HG03064 (cell line): ENCODE results near the gene ZBTB7C.

Source experiments
- ATAC-seq: cut with Tn5 transposase; IDR thresholded peaks from one replicate; pipeline ENCODE4 v1.9.1; 2021; ENCODE audit warnings: low read depth; ENCODE audit not compliant: unreplicated experiment

Gene ZBTB7C

DNA sequence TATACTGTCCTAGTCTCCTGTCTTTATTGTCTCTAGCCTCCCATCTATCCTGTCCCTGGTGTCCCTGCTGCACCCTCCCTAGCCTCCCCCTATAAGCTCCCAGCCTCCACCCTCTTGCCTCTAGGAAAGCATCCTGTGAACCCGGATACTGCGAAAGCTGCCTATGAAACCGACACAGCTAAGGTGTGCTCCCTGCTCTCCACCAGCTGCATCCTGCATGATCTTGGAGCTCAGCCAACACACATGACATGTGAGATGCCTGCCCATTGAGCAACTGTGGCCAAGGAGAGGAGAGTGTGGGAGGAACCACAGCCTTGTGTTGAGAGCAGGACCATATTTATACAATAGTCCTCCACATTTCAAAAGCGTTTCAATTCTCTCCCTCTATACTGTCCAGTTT, 187.1 kb downstream of the ZBTB7C start:
- no peak for ATAC-seq

- no peak for ATAC-seq
Measured at GRCh38 chr18:48219810-48220499, 189.2 kb downstream of the ZBTB7C start.

GRCh38 chr18:48219037-48219809, 190.0 kb downstream of the ZBTB7C start:
- no peak for ATAC-seq

GRCh38 chr18:48218285-48219022, 190.7 kb downstream of the ZBTB7C start:
- ATAC-seq, result no peak

GRCh38 chr18:48217258-48218250, 191.6 kb downstream of the ZBTB7C start:
- no peak for ATAC-seq

- ATAC-seq, result no peak
Measured at GRCh38 chr18:48216639-48217257, 192.4 kb downstream of the ZBTB7C start.

DNA sequence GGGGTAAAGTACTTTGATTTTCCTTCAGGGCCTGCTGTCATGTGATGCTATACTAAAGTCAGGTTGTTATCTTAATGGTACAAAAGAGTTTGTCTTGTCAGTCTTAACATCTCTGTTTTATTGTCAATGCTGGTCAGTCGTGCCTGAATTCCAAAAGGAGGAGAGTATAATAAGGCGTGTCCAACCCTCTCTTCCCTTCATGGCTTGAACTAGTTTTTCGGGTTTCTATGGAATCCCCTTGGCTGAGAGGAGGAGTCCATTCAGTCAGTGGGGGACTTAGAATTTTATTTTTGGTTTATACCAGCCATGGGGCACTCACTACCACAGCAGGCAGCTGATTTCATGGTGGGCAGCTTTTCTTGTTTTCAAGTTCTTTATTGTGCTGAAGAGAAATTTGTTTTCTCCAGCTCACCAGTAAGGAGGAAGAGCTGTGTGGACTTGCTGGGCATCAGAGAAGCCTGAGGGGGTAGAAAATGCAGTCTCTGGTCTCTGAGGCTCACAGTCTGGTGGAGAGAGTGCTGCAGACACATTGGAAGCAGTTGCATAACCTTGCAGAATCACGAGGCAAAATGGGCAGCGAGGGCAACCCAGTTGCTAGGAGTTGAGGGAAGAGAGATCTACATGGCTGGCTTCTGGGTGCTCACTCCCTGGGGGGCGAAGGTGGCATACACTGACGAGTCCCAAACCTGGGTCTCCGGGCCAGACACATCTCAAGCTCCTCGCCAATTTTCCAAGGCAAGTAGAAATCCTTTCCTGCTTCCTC, 193.1 kb downstream of the ZBTB7C start:
- no peak for ATAC-seq

DNA sequence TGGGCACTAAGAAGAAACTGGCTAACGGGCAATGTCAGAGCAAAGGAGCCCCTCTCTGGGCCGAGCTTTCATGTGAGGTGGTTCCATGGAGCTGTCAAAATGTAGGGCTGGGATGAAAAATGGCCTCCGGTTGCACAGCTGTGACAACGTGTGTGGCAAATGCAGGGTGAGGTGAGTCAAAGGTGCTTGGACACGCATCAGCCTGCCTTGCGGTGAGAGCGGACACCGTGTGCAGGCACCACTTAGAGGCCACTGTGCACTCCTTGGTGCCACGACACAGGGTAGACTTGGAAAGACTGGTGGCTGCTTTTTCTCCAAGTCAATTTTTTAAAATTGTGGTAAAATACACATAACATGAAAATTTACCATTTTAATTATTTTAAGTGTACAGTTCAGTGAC, 195.4 kb downstream of the ZBTB7C start:
- ATAC-seq, result no peak

DNA sequence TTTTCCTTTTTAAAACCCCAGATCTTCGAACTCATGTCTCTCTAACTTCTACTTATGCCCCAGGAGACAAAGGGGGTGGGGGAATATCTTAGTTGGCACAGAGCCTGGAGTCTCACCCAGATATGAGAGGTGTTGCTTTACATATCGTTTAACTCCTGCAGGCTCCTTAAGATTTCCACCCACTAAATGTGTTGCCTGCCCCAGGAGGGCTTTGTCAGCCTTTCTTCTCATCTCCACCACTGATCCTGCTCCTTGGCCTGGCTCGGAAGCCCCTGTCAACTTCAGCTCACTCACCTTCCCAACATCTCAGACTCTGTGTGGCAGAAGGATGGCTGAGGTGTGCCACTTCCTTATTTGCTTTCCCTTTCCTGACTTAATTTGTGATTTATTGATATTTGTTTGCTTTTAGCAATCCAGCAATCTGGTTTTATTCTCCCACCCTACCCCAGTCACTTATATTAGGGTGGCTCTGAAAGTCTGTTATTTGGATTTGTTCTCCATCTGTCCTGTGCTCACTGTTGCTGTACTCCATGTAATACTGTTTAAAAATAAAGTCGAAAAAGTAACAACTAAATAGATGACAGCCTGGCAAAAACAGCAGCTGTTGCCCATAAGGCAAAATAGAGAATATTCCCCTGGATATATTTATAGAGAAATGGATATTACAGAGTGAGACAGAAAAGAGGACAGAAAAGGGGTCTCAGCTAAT, 200.6 kb downstream of the ZBTB7C start:
- ATAC-seq, result no peak

GRCh38 chr18:48207733-48208132, 201.4 kb downstream of the ZBTB7C start:
- ATAC-seq, result no peak

GRCh38 chr18:48206887-48207286, 202.3 kb downstream of the ZBTB7C start:
- ATAC-seq, result no peak

GRCh38 chr18:48203961-48204666, 205.1 kb downstream of the ZBTB7C start:
- no peak for ATAC-seq

- ATAC-seq, result no peak
Measured at GRCh38 chr18:48203288-48203945, 205.8 kb downstream of the ZBTB7C start.

DNA sequence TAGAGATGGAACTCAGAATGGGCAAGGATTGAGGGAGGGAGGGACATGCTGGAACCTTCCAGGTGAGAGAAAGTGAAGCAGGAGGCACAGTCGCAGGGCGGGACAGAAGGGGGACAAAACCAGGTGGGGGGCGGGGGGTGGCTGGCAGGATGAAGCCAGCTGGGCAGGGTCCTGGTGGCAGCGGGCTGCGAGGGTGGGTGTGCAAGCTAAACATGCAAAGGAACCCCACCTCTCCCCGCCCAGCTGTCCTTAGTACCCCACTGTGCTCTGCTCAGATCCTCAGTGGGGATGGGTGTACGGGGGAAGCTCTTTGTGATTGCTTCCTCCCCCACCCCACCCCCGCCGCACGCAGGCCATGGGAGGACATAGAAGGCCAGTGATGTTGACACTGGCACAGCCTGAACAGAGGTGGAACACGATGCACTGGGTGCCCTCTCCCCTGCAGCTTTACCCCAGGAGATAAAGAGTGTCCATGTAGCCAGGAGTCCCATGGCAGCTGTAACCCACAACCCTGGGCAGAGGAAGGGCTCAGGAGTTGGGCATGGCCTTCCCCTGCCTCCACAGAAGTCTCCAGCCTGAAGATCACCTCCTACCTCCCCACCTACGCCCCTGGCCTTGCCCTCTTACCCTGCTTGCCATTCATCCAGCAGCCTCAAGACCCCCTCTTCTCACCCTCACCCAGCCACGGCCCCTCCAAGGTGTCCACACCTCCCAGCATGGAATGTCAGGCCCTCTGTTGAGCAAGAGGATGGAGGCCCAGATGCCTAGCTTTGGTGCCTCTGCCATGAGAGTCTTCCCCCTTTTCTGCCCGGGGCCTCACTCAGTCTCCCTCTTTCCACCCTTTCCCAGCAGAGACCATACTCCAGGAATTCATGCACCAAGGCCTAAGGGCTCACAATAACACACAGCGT, 206.6 kb downstream of the ZBTB7C start:
- no peak for ATAC-seq

GRCh38 chr18:48202006-48202348, 207.2 kb downstream of the ZBTB7C start:
- no peak for ATAC-seq

GRCh38 chr18:48201337-48202005, 207.7 kb downstream of the ZBTB7C start:
- no peak for ATAC-seq
